H1 (cell line): ENCODE data around the gene SLC9C2.

Experiments
- BACH1 ChIP-seq: IDR thresholded peaks from 2 replicates; pipeline ENCODE4 v1.6.1; 2012; ENCODE audit warnings: low read length, improper control_type of control experiment
- CREB1 ChIP-seq: IDR thresholded peaks from 2 replicates; pipeline ENCODE4 v1.6.1; 2012; ENCODE audit warnings: inconsistent platforms
- TF ChIP-seq, protein P1 (sequence below), 3 experiments: IDR thresholded peaks; 1 replicate in 2 of 3; 2 replicates in 1 of 3; pipeline versions ENCODE4 v1.5.1 to v1.6.1; 2011; ENCODE audit warnings: low read length in 3 of 3, mild to moderate bottlenecking in 3 of 3, inconsistent platforms in 2 of 3, low read depth in 1 of 3, moderate library complexity in 1 of 3; ENCODE audit not compliant: insufficient read depth in 1 of 3; ENCODE audit errors: control extremely low read depth in 1 of 3

DNA sequence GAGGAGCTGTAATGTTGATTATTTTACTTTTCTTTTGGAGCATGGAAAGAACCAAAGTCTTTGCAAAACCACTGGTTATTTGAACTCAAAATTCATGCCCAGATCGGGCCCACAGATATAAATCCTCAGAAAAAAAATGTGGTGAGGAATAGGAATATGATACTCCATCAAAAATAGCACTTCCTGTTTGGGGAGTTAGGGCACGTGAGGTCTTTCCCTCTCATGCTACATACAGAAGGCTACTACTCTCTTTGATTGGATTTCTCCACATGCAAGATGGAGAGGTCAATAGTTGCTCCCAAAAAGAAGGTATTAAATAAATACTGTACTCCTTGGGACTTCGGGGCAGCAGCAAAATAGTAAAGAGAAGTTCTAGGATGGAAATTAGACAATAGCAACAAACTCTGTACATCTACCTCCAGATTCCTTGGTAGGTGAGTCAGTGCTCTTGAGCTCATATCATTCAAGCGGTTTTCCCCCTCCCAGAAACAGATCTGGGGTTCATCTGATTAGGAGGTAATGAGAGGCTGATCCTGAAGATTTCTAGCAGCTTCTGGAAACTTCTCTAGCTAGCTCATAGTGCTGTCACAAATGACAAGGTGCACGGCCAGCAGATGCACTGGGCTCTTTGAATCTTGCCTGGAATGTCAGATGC, 47.1 kb downstream of the SLC9C2 start:
- TF ChIP-seq, protein P1, sequence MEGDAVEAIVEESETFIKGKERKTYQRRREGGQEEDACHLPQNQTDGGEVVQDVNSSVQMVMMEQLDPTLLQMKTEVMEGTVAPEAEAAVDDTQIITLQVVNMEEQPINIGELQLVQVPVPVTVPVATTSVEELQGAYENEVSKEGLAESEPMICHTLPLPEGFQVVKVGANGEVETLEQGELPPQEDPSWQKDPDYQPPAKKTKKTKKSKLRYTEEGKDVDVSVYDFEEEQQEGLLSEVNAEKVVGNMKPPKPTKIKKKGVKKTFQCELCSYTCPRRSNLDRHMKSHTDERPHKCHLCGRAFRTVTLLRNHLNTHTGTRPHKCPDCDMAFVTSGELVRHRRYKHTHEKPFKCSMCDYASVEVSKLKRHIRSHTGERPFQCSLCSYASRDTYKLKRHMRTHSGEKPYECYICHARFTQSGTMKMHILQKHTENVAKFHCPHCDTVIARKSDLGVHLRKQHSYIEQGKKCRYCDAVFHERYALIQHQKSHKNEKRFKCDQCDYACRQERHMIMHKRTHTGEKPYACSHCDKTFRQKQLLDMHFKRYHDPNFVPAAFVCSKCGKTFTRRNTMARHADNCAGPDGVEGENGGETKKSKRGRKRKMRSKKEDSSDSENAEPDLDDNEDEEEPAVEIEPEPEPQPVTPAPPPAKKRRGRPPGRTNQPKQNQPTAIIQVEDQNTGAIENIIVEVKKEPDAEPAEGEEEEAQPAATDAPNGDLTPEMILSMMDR (IDR thresholded peaks at IDR 0.05; ENCODE audit: control extremely low read depth in 1 of 3, insufficient read depth in 1 of 3, low read depth in 1 of 3, low read length in 3 of 3): no peak
- TF ChIP-seq BACH1: no peak
- TF ChIP-seq CREB1: no peak
